ENCODE results near the gene KCTD10. TPM values are rescaled to one million over a fixed set of nuclear protein-coding genes. Genes with fewer than 3 reads are reported as not detected.
A peak's percentile ranks its signal among the peaks of the same experiment; 100 is the strongest.
"Not testable (repeated sequence)": the region's sequence is repeated elsewhere in the genome, so short reads cannot be mapped to it uniquely, and the experiment has no call there.

The KCTD10 gene
- total RNA-seq, 3 donors from 2014 or later (not counting 1 experiment from before 2014, with no cell fraction given) = 76.0 to 141 (median 79.0) TPM

GRCh38 chr12:109443794-109444193 lies 33.3 kb downstream of the KCTD10 start:
- 95% methylated on average over 4 of the region's 5 CpGs for WGBS (ENCODE audit: insufficient coverage)
- no peak for TF ChIP-seq CTCF (IDR thresholded peaks at IDR 0.05)
- Mint-ChIP-seq H3K27ac (peak overlapping the region; percentile 80 to 93), H3K4me1 (peaks cover 32 to 44% of the 10 kb centered on the region in 2 donors), H3K27me3 (ENCODE audit: low read depth in 2 of 2) (no peaks in the 10 kb centered on the region), H3K9me3 (no peaks in the 10 kb centered on the region), H3K36me3 (no peaks in the 10 kb centered on the region), H3K4me3 (no peak overlapping the region)
- no peaks in the 10 kb centered on the region for H3K9me3 ChIP-seq (ENCODE audit: control insufficient read depth, insufficient read depth, low read length)
- peaks cover 6% of the 10 kb centered on the region for H3K36me3 ChIP-seq (ENCODE audit: control insufficient read depth, insufficient read depth, low read length)
- H3K27ac ChIP-seq (ENCODE audit: low read length) = no peak overlapping the region
- ATAC-seq (no peak), DNase-seq (no peak)
- no peak overlapping the region for H3K4me3 ChIP-seq (ENCODE audit: low read length)
- peaks cover 35% of the 10 kb centered on the region for H3K4me1 ChIP-seq (ENCODE audit: control insufficient read depth, insufficient read depth, low read length)
- H3K27me3 ChIP-seq (ENCODE audit: control insufficient read depth, insufficient read depth, low read length) = no peaks in the 10 kb centered on the region
- intact Hi-C loops (cut with micrococcal nuclease) = no loop called here

GRCh38 chr12:109440851-109441490 lies 36.1 kb downstream of the KCTD10 start:
- Mint-ChIP-seq H3K9me3 (no peaks in the 10 kb centered on the region), H3K4me3 (no peak overlapping the region), H3K27ac (peak overlapping the region in 1 of 2 donors; percentile 60), H3K27me3 (ENCODE audit: low read depth in 2 of 2) (no peaks in the 10 kb centered on the region), H3K36me3 (no peaks in the 10 kb centered on the region), H3K4me1 (peaks cover 23 to 28% of the 10 kb centered on the region in 2 donors)
- no peak overlapping the region for H3K4me3 ChIP-seq (ENCODE audit: low read length)
- H3K27me3 ChIP-seq (ENCODE audit: control insufficient read depth, insufficient read depth, low read length) = no peaks in the 10 kb centered on the region
- DNase-seq (no peak), ATAC-seq (no peak)
- H3K27ac ChIP-seq (ENCODE audit: low read length) = no peak overlapping the region
- no peaks in the 10 kb centered on the region for H3K36me3 ChIP-seq (ENCODE audit: control insufficient read depth, insufficient read depth, low read length)
- H3K9me3 ChIP-seq (ENCODE audit: control insufficient read depth, insufficient read depth, low read length) = no peaks in the 10 kb centered on the region
- no peak for TF ChIP-seq CTCF (IDR thresholded peaks at IDR 0.05)
- 94% methylated on average over 8 of the region's 9 CpGs for whole genome bisulfite sequencing (ENCODE audit: insufficient coverage)
- peaks cover 11% of the 10 kb centered on the region for H3K4me1 ChIP-seq (ENCODE audit: control insufficient read depth, insufficient read depth, low read length)
- intact Hi-C loops (cut with micrococcal nuclease) = no loop called here

- H3K4me1 ChIP-seq (ENCODE audit: control insufficient read depth, insufficient read depth, low read length); H3K27ac ChIP-seq (ENCODE audit: low read length); H3K4me3 ChIP-seq (ENCODE audit: low read length); intact Hi-C loops (cut with micrococcal nuclease); DNase-seq; H3K4me3 Mint-ChIP-seq; H3K9me3 Mint-ChIP-seq; H3K27me3 Mint-ChIP-seq (ENCODE audit: low read depth in 2 of 2); H3K36me3 Mint-ChIP-seq; H3K27me3 ChIP-seq (ENCODE audit: control insufficient read depth, insufficient read depth, low read length); H3K9me3 ChIP-seq (ENCODE audit: control insufficient read depth, insufficient read depth, low read length); H3K36me3 ChIP-seq (ENCODE audit: control insufficient read depth, insufficient read depth, low read length); ATAC-seq: not testable (repeated sequence)
- whole genome bisulfite sequencing (ENCODE audit: insufficient coverage) = 97% methylated on average over 13 of the region's 13 CpGs
- peaks cover 12 to 18% of the 10 kb centered on the region in 2 donors for H3K4me1 Mint-ChIP-seq
- peak overlapping the region in 1 of 2 donors; percentile 40 for H3K27ac Mint-ChIP-seq
These were observed 37.1 kb downstream of the KCTD10 start for GRCh38 chr12:109439951-109440350.

GRCh38 chr12:109439181-109439580 lies 37.9 kb downstream of the KCTD10 start:
- no peak overlapping the region for H3K4me3 ChIP-seq (ENCODE audit: low read length)
- no peak for TF ChIP-seq CTCF (IDR thresholded peaks at IDR 0.05)
- peaks cover 5% of the 10 kb centered on the region for H3K4me1 ChIP-seq (ENCODE audit: control insufficient read depth, insufficient read depth, low read length)
- over 99% methylated on average over 6 of the region's 6 CpGs for whole genome bisulfite sequencing (ENCODE audit: insufficient coverage)
- H3K27ac ChIP-seq (ENCODE audit: low read length) = no peak overlapping the region
- H3K9me3 ChIP-seq (ENCODE audit: control insufficient read depth, insufficient read depth, low read length) = no peaks in the 10 kb centered on the region
- no peaks in the 10 kb centered on the region for H3K27me3 Mint-ChIP-seq (ENCODE audit: low read depth in 2 of 2)
- no peaks in the 10 kb centered on the region for H3K27me3 ChIP-seq (ENCODE audit: control insufficient read depth, insufficient read depth, low read length)
- no peak overlapping the region for H3K27ac Mint-ChIP-seq
- DNase-seq (no peak), ATAC-seq (no peak)
- H3K9me3 Mint-ChIP-seq = no peaks in the 10 kb centered on the region
- intact Hi-C loops (cut with micrococcal nuclease) = no loop called here
- H3K4me3 Mint-ChIP-seq = no peak overlapping the region
- H3K4me1 Mint-ChIP-seq = peaks cover 5 to 10% of the 10 kb centered on the region in 2 donors
- H3K36me3 Mint-ChIP-seq = no peaks in the 10 kb centered on the region
- no peaks in the 10 kb centered on the region for H3K36me3 ChIP-seq (ENCODE audit: control insufficient read depth, insufficient read depth, low read length)
